Stimulated activated CD4-positive, alpha-beta T cell treated with anti-CD3 and anti-CD28 coated beads, Interleukin-4, amount 100 ng/mL, for 24 hours (primary cell): Measurements from ENCODE around the gene ENPP1.
"Not testable (repeated sequence)": the region's sequence is repeated elsewhere in the genome, so short reads cannot be mapped to it uniquely, and the experiment has no call there.

Source experiments
- DNase-seq: peaks from one replicate; pipeline ENCODE4 v3.0.0-alpha.2; 2020

The ENPP1 gene

DNA sequence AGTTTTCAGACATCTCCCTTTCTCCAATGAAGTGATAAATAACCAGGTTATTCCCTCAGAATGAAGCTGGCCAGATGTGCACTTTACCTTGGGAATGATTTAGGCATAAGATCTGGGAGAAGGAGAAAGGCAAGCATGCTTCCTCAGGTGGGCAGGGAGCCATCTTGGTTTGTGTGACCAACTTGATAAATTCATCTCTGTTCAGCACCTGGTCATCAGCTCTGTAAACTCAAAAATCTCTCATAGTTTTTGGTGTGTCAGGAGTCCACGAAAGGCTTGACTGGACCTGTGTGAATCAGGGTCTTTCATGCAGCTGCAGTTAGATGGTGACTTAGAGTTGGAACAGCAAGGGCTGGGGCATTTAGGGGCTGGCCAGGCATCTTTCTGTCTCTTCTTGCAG, 24.5 kb downstream of the ENPP1 start:
- DNase-seq = no peak

- DNase-seq = no peak
Observed at GRCh38 chr6:131838051-131838450, 30.2 kb downstream of the ENPP1 start.

- no peak for DNase-seq
Observed at GRCh38 chr6:131839388-131839787, 31.6 kb downstream of the ENPP1 start.

GRCh38 chr6:131840441-131840840, 32.6 kb downstream of the ENPP1 start:
- DNase-seq = no peak

GRCh38 chr6:131840936-131841583, 33.2 kb downstream of the ENPP1 start:
- DNase-seq = no peak

DNA sequence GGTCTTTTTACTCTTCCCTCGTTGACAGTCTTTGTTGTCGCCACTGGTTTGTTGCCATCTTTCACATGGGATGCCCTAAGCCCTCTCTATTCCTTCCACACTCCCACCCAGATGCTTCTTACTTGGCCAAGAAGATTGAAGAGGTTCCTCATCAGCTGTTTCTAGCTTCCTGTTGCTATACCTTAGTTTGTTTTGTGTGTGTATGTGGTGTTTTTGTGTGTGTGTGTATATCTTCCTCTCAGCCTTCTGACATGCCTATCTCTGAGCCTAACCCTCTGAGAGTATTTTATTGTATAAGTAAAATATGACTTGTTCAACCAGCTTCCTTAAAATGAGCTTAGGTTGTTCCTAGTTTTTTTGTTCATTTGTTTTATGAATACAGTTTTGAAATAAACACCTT, 35.9 kb downstream of the ENPP1 start:
- no peak for DNase-seq

- DNase-seq = no peak
Observed at GRCh38 chr6:131844243-131844841, 36.5 kb downstream of the ENPP1 start.

- no peak for DNase-seq
Observed at GRCh38 chr6:131846023-131846663, 38.3 kb downstream of the ENPP1 start.

DNA sequence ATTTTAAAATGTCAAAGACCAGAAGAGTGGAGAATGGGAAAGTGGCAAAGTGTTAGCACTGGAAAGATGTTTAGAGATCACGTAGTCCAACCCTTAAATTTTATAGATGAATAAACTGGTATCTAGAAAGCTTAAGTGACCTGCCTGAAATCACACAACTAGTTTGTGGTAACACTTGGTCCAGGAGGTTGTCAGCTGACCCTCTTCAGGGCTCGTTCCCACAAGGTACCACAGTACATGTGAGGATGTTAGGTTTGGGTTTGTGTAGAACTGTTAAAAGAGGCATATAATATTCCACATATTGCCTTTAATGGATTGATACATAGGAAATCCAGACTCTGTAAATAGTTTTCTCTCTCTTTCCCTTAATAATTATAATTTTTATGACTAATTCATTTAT, 39.1 kb downstream of the ENPP1 start:
- no peak for DNase-seq

DNA sequence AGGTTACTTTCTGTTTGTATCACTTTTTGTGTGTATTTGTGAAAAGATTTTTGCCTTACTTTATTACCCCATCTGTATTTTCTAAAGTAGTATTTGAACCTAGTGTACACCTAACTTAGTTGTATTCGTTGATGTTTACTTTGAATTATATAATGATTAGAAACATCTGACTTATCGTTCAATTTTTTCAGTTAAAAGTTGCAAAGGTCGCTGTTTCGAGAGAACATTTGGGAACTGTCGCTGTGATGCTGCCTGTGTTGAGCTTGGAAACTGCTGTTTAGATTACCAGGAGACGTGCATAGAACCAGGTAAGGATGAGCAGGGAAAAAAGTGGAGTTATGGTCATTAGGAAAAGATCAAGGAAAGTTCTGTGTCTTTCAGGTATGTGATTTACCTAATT, 42.0 kb downstream of the ENPP1 start:
- no peak for DNase-seq

- DNase-seq = no peak
Observed at GRCh38 chr6:131851049-131851769, 43.4 kb downstream of the ENPP1 start.

- DNase-seq = no peak
Observed at GRCh38 chr6:131852200-131852599, 44.4 kb downstream of the ENPP1 start.

- DNase-seq = no peak
Observed at GRCh38 chr6:131854803-131855202, 47.0 kb downstream of the ENPP1 start.

- DNase-seq = no peak
Observed at GRCh38 chr6:131858765-131859415, 51.1 kb downstream of the ENPP1 start.

- not testable (repeated sequence) for DNase-seq
Observed at GRCh38 chr6:131859658-131860057, 51.8 kb downstream of the ENPP1 start.

GRCh38 chr6:131861381-131861780, 53.6 kb downstream of the ENPP1 start:
- DNase-seq = no peak

DNA sequence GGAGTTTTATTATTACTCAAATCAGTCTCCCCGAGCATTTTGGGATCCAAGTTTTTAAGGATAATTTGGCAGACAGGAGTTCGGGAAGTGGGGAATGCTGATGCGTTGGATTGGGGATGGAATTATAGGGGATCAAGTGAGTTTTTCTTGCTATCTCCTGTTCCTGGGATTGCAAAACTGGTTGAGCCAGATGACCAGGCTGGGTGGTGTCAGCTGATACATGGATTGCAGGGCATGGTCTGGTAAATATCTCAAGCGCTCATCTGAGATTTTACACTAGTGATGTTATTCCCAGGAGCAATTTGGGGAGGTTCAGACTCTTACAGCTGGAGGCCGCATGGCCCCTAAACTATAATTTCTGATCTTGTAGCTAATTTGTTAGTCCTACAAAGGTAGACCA, 54.7 kb downstream of the ENPP1 start:
- no peak for DNase-seq

DNA sequence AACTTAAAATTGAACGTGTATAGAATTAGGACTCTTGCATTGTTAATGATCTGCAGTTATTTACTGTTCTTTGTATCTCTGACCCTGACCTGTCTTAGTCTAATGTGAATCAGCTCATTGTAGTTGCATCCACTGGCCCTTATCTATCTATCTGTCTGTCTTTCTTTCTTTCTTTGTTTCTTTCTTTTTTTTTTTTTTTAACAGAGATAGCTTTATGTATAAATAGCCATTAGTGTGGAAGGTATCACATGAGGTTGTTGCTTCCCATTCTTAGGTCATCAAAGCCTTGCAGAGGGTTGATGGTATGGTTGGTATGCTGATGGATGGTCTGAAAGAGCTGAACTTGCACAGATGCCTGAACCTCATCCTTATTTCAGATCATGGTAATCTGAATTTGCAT, 59.9 kb downstream of the ENPP1 start:
- DNase-seq = no peak

GRCh38 chr6:131868836-131869235, 61.0 kb downstream of the ENPP1 start:
- DNase-seq = no peak

DNA sequence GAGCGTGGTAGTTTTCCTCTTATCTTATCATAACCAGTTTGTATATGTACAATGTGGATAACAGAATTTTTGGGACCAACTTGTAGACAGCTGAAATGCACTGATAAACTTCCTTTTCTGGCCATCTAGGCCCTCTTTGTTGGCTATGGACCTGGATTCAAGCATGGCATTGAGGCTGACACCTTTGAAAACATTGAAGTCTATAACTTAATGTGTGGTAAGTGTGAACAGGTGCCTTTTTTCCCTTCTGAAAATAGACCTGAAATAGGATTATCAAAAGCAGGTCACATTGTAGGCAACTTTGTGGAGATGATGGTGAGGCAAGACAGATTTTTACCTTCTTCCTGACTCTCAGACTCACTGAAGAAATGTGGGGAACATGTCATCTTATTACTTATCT, 67.8 kb downstream of the ENPP1 start:
- DNase-seq = no peak

DNA sequence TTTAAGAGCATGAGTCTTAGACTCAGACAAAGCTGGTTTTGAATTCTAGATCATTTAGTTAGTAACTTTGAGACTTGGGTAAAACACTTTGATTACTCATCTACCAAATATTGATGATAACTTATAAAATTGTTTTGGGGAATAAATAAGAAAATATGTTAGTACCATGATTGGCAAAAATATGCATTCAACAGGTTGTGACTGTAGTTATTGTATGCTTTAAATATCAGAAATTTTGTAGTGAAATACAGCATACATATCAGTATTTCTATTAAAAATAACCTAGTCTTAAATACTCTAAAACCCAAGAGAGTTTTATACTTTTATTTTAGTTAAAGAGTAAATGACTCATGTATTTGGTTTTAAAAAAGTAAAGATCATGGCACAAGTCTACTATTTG, 68.7 kb downstream of the ENPP1 start:
- DNase-seq = no peak

GRCh38 chr6:131877999-131878789, 70.4 kb downstream of the ENPP1 start:
- no peak for DNase-seq

DNA sequence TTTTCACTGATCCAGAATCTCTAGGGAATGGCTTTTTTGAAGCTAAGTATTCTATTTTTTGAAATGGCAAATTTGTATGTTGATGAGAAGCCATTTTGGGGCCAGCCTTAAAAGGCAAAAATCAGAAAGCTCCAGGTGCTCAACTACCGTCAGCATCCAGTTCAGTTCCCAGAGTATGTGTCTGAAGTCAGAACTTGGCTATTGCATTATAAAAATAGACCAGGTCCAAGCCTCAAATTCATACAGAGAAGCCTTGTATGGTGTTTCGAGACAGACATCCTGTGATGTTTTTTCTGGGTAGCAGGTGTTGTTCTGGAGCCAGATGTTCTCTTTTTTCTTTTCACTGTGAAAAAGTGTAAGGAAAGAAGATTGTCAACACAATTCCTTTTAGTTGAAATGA, 75.2 kb downstream of the ENPP1 start:
- DNase-seq = no peak
